SH-SY5Y (cell line): ENCODE measurements around the gene CNTN4.

Experiments used
- GATA2 ChIP-seq: IDR thresholded peaks from 2 replicates; pipeline ENCODE4 v1.6.1; 2011; ENCODE audit warnings: mild to moderate bottlenecking, low read depth, low read length
- GATA3 ChIP-seq: IDR thresholded peaks from 2 replicates; pipeline ENCODE4 v1.6.1; 2011; ENCODE audit warnings: low read depth, mild to moderate bottlenecking, low read length, moderate library complexity

Gene CNTN4

DNA sequence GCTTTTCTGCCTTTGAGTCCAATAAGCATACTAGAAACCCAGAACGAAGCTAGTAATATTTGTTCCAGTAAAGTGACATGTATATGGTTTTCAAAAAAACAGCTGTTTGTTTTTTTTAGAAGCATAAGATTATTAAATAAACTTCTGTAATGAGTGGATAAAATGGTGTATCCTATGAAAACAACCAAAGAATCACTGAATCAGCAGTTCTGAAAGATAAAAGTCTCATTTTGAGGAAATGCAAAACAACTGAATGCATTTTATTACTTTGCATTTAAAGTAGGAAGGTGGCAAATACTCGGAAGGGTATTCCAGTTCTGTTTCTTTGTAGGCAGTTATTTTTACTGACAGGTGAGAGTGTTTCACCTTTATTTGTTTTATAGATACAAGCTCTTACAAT is 107.0 kb downstream of the CNTN4 start:
- TF ChIP-seq GATA3, result no peak
- TF ChIP-seq GATA2, result no peak

DNA sequence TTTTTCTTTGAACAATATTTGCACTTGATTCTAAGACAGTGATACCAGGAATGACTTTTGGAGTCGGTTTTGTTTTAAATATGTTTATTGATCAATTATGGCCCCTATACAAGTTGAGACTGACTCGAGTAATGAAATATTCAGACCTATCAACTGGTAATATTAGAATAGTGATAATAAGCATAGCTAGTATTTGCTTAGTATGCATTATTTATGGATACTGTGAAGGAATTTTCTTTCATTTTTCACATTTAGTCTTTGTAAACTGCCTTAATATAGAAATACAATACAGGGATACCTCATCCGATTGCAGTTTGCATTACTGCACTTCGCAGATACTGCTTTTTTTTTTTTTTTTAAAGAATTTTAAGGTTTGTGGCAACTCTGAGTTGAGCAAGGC is 107.9 kb downstream of the CNTN4 start:
- TF ChIP-seq GATA3, result no peak
- no peak for TF ChIP-seq GATA2

DNA sequence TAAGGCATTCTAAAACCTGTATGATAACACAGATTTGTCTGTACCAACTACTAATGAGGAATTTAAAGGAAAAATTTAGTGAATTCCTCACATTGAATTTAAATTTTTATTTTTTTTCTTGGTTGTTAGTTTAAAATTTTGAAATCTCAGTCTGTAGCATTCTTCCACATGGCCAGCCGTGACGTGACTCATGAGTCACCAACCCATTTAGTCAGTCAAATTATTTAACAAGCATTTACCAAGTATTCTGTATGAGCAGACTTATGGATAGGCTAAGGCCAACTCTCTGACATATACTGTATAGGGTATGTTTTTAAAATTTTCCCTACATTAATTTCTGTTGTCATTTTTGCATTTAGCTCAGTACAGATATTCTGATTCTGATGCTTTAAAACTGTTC is 112.9 kb downstream of the CNTN4 start:
- TF ChIP-seq GATA2 (no peak), GATA3 (no peak)

DNA sequence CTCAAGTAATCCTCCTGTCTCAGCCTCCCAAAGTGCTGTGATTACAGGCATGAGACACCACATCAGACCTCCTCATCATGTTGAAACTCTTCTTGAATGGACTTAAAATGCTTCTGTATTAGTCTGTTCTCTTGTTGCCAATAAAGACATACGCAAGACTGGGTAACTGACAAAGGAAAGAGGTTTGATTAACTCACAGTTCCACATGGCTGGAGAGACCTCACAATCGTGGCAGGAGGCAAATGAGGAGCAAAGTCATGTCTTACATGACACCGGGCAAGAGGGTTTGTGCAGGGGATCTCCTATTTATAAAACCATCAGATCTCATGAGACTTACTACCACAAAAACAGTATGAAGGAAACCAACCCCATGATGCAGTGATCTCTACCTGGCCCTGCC is 113.5 kb downstream of the CNTN4 start:
- no peak for TF ChIP-seq GATA2
- no peak for TF ChIP-seq GATA3

DNA sequence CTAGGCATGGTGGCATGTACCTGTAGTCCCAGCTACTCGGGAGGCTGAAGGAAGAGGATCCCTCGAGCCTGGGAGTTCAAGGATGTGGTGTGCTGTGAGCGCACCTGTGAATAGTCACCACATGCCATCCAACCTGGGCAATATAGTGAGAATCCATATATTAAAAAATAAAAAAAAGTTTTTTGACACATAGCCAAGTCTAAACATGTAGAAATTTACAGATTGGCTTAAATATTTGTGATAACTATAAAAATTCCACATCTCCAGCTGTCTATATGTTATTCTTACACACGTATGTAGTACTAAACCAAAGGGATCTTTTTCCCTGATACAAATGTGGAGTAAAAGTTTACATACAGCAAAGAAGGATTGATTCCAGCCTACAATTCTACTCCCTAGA is 119.7 kb downstream of the CNTN4 start:
- TF ChIP-seq GATA3 (no peak), GATA2 (no peak)

DNA sequence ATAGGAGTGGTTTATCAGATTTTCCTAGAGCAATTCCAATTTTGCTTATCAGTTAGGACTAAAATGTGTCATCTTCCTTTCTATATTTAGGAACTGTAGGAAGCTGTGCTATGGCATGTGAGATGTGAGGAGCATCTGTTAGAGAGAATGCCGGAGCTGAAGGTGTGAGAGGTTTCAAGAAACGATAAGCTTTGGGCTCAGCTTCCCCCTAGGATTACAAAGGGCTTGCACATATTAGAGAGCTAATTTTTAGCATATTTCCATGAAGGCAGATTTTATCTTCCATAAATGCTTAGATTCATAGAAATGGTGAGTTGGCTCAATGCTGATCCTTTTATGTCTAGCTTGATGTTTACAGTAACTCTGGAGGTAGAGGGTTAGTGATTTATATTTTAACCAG is 120.2 kb downstream of the CNTN4 start:
- TF ChIP-seq GATA3, result peak; percentile 33; the same call in 1 of the 2 replicates
- peak; percentile 55 for TF ChIP-seq GATA2

DNA sequence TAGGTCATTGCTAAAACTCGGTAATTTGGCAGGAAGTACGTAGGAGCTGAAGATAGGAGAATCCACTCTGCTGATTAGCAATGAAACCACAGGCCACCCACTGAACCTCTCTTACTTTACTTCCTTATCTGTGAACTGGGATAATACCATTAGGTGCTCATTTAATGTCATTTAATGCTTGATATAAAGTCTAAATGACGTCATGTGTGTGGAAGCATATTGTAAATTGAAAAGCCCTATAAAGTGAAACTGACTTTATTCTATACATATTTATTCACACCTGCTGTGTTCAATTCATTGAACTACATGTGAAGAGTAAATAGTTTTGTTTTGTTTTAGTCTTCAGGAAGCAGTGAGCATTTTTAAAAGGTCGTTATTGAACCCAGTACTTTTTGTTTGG is 137.5 kb downstream of the CNTN4 start:
- TF ChIP-seq GATA2, result no peak
- TF ChIP-seq GATA3, result no peak

DNA sequence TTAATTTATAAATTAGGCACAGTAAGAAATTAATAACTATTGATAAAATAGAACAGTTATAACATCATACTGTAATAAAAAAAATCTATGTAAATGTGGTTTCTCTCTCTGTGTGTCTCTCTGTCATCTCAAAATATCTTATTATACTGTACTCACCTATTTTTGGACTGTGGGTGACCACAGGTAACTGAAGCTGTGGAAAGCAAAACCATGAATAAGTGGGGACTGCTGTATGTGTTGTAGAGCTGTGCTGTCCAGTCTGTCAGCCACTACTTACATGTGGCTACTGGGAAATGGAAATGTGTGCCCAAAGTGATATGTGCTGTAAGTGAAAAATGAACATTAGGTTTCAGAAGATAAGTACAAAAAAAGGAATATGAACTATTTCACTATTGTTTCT is 145.5 kb downstream of the CNTN4 start:
- TF ChIP-seq GATA2 (no peak), GATA3 (no peak)

DNA sequence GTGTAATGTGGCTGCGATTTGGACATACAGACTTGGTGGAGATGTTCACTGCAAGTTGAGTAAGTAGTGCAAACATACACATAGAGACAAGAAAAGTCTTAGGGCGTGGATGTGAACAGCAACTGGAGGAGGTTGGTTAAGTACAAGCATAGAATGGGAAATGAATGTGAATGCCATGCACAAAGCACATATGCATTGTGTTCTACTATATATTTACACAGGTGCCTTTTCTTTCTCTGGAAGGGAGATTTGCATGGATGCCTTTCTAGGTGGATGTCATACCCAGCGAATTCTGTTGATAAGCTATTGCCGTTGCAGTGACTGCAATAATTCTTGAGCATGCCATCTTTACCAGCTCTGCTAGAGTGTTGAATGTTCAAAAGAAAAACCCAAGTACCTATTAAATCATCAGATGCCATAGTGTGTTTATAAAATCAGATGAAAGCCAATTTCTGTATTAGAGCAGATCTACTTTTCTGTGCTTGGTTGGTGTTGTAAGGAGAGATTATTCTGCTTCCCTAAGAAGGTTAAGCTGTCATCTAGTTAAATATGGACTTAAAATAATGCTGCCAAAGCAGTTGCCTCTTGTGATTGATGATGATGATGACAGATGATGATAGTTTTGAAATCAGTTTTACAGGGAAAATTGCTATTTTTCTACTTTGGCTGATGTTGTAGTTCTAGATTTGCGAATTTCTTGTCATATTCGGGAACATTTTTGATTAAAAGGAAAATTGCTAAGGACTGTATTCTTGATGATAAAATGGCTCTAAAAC is 148.4 kb downstream of the CNTN4 start:
- no peak for TF ChIP-seq GATA2
- TF ChIP-seq GATA3, result no peak

DNA sequence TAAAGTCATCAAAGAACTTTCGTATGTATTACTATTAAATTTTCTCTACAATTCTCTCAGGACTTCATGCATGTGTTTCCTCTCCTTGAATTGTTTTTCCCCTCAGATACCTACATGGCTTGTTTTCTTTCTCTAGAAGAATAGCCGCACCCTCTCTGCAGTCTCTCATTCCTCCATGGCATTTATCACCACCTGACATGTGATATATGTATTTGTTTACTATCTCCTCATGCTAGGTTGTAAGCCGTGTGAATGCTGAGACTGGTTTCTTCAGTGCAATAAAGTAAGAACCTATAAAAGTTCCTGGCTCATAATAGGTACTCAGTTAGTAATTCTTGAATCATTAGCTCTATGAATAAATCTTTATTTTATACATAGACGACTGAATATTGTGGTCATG is 149.2 kb downstream of the CNTN4 start:
- no peak for TF ChIP-seq GATA3
- no peak for TF ChIP-seq GATA2

DNA sequence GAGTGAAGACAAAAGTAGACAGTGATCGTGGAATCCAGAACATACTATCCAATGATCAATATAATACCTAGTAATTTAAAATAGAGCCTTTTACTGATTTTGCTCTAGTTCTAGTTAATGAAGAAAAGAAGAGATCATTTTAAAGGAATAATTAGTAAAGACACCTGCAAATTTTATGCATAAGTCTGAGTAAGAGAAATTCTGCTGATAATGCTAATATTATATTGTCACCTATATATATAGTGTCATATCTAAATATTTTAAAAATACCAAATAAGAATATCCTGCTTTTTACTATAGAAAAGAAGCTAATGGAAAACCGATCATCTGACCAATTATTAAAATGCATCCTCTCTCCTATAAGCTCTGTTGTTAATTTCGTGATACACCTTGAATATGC is 152.1 kb downstream of the CNTN4 start:
- TF ChIP-seq GATA3 (no peak), GATA2 (no peak)

DNA sequence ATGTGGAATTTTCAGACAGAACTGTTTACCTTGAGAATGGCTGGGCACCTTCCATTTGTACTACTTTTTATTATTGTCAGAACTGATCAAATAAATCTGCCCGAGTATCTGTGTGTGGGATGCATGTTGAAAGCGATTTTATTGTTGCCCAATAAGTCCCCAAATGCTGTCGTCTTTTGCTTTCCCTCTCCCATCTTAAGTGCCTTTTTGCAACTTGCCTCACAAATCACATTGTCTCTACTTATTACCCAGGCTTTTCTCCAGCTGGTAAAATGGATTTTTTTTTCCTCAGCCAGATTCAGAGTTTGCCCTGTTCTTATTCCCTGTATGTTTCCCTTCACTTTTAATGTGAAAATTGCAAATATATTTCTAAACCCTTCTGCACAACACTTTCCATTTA is 163.1 kb downstream of the CNTN4 start:
- TF ChIP-seq GATA3, result no peak
- TF ChIP-seq GATA2, result no peak

DNA sequence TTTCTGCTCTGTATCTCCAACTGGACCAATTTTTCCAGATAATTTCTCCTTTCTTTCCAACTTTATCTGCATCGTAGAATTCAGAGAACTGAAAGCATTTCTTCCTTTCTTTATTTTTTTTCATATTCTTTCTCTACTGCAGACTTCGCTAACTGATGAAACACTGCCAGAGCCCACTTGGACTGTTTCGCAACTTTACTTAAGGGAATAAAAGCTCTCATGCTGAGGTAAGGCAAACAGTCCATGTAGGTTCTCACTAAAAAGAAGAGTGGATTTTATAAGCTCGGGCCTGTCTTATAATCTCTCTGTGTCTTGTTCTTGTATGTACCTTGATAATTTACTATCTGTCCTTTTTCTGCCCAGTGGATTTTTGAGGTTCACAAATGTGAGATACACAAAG is 163.5 kb downstream of the CNTN4 start:
- TF ChIP-seq GATA3 (no peak), GATA2 (no peak)

DNA sequence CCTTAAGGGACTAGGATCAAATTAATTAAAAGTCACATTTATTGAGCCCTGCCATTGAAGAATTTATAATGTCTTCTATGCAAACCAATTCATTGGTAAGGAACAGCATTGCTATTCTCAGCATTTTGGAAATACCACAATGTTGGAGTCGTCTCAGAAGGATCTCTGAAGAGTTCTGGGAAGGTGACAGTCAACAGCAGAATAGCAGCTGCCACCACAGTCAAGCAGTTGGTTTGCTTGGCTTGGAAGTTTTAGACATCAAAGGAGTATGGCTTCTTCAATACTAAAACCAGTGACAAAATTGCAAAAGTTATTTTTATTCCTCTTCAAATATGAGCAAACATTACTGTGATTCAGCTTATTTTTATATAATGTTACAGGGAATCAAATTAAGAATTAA is 167.9 kb downstream of the CNTN4 start:
- TF ChIP-seq GATA2 (no peak), GATA3 (no peak)

DNA sequence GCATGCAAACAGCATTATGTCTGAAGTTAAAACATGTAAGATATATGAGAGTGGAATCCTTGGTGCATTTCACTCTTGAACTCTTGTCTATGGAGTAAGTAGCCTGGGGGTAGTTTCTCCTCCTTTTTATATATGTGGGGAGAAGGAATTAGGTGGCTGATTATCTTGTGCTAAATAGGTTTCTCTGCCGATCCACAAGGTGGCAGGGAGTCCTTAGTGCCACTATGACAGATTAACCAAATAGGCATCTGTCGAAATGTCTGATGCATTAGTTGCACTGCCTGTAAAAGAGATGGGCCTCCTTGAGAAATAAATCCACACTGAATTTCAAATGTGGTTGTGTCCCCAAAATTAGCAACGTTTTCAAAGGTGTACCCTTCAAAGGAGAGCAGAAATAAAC is 170.1 kb downstream of the CNTN4 start:
- no peak for TF ChIP-seq GATA2
- no peak for TF ChIP-seq GATA3

DNA sequence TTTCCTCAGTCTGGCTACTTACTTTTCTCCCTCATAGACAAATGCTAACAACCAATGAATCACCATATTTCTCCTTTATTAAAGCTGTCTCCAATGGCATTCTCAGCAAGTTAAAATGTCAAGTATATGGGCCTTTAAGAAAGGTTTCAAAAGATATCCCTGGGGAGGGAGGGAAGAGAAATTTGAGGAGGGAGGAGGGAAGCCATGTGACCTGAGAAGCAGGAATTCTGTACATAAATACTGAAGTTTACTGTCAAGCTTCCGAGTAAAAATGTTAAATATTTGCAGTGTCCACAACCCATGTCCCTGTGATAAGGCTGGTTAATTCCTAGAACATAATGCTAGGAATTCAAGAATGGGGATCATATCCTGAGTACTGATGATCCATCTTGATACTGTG is 175.9 kb downstream of the CNTN4 start:
- no peak for TF ChIP-seq GATA3
- no peak for TF ChIP-seq GATA2

DNA sequence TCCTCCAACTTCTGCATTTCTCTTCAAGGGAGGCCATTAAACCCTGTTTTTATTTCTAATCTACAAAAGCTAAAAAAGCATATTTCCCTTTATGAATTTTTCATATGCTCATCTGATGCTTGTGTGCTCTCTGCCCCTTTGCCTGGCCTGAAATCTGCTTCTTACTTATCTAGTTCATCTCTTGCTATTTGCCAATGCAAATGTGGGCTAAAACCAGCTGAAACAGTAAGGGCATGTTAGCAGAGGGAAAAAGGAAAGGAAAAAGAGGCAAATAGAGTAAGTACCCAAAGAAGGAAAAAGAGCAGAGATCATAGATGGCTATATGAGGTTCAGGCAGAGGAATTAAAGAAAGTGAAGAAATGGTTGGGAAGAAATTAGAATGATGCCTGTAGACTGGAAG is 185.2 kb downstream of the CNTN4 start:
- TF ChIP-seq GATA2 (peak; percentile 82), GATA3 (peak; percentile 77)
